Astrocyte of the spinal cord (primary cell): ENCODE results near the gene LSAMP.
A peak's percentile ranks its signal among the peaks of the same experiment; 100 is the strongest.

Source experiments
- DNase-seq: peaks from one replicate; pipeline ENCODE4 v3.0.0; 2011; ENCODE audit warnings: low read depth, low spot score
- H3K4me3 ChIP-seq: 2 replicates; pipeline ENCODE4 v1.5.1; 2011; ENCODE audit warnings: low read depth, mild to moderate bottlenecking, low read length, moderate library complexity
- CTCF ChIP-seq: IDR thresholded peaks from 2 replicates; pipeline ENCODE4 v1.5.1; 2012; ENCODE audit warnings: low read depth, mild to moderate bottlenecking, low read length, inconsistent platforms
- in situ Hi-C: cut with HindIII; loops from 2 replicates; pipeline ENCODE4 v1.10.0; 2017; ENCODE audit warnings: low sequenced_read_pairs

The LSAMP gene

GRCh38 chr3:115843206-115843605, 602.1 kb downstream of the LSAMP start:
- in situ Hi-C loops: no loop called here
- no peak overlapping the region for H3K4me3 ChIP-seq
- DNase-seq: no peak
- TF ChIP-seq CTCF: no peak

- in situ Hi-C loops: no loop called here
- no peak for DNase-seq
- no peak for TF ChIP-seq CTCF
- no peak overlapping the region for H3K4me3 ChIP-seq
Observed at GRCh38 chr3:115839246-115839645, 606.0 kb downstream of the LSAMP start.

- no peak for TF ChIP-seq CTCF
- in situ Hi-C loops: no loop called here
- DNase-seq: no peak
Observed at GRCh38 chr3:115838786-115839185, 606.5 kb downstream of the LSAMP start.

GRCh38 chr3:115836944-115837343, 608.3 kb downstream of the LSAMP start:
- in situ Hi-C loops: no loop called here
- H3K4me3 ChIP-seq: no peak overlapping the region
- peak; percentile 14 for DNase-seq
- TF ChIP-seq CTCF: peak; percentile 61

More at GRCh38 chr3:115838786-115839185, 606.5 kb downstream of the LSAMP start:
- H3K4me3 ChIP-seq: no peak overlapping the region

GRCh38 chr3:115835946-115836345, 609.3 kb downstream of the LSAMP start:
- peak; percentile 38 for DNase-seq
- H3K4me3 ChIP-seq: no peak overlapping the region
- in situ Hi-C loops: no loop called here
- TF ChIP-seq CTCF: no peak

GRCh38 chr3:115834068-115834467, 611.2 kb downstream of the LSAMP start:
- no peak overlapping the region for H3K4me3 ChIP-seq
- in situ Hi-C loops: no loop called here
- TF ChIP-seq CTCF: no peak
- peak; percentile 90 for DNase-seq

GRCh38 chr3:115833074-115833473, 612.2 kb downstream of the LSAMP start:
- no peak for TF ChIP-seq CTCF
- no peak overlapping the region for H3K4me3 ChIP-seq
- no peak for DNase-seq
- in situ Hi-C loops: no loop called here
